HEK293 (cell line): Measurements from ENCODE around the gene KLF2.

Experiments
- HOXA7 ChIP-seq: sonication (generic); formaldehyde crosslinking; IDR thresholded peaks from 2 replicates; pipeline ENCODE4 v1.8.1; 2022; ENCODE audit warnings: missing genetic modification reagents, borderline replicate concordance
- TCF7L2 ChIP-seq: IDR thresholded peaks from 2 replicates; pipeline ENCODE4 v1.6.1; 2011; ENCODE audit warnings: low read depth, mild to moderate bottlenecking, inconsistent platforms, low read length, moderate library complexity, borderline replicate concordance
- ZBTB20 ChIP-seq: fragments of 450-650 bp; formaldehyde crosslinking; IDR thresholded peaks from 2 replicates; pipeline ENCODE4 v1.5.1; 2016; ENCODE audit warnings: missing biosample characterization, missing genetic modification characterization
- ZBTB7A ChIP-seq: fragments of 450-650 bp; formaldehyde crosslinking; IDR thresholded peaks from 2 replicates; pipeline ENCODE4 v1.5.1; 2016; ENCODE audit warnings: low read depth, missing biosample characterization, missing genetic modification characterization
- ZNF146 ChIP-seq: fragments of 450-650 bp; formaldehyde crosslinking; IDR thresholded peaks from 2 replicates; pipeline ENCODE4 v1.5.1; 2016; ENCODE audit warnings: missing biosample characterization, missing genetic modification characterization
- ZNF18 ChIP-seq: fragments of 450-650 bp; formaldehyde crosslinking; IDR thresholded peaks from 2 replicates; pipeline ENCODE4 v1.5.1; 2016; ENCODE audit warnings: missing biosample characterization, missing genetic modification characterization
- ZNF449 ChIP-seq: fragments of 450-650 bp; formaldehyde crosslinking; IDR thresholded peaks from 2 replicates; pipeline ENCODE4 v1.5.1; 2017; ENCODE audit warnings: missing biosample characterization, mild to moderate bottlenecking, missing genetic modification characterization, moderate library complexity
- TF ChIP-seq, protein P1 (sequence below): fragments of 450-650 bp; formaldehyde crosslinking; IDR thresholded peaks from 2 replicates; pipeline ENCODE4 v1.5.1; 2016; ENCODE audit warnings: missing biosample characterization, missing genetic modification characterization
- TF ChIP-seq, protein P2 (sequence below): fragments of 450-650 bp; formaldehyde crosslinking; IDR thresholded peaks from 2 replicates; pipeline ENCODE4 v1.5.1; 2016; ENCODE audit warnings: missing biosample characterization, missing genetic modification characterization

- TF ChIP-seq, protein P1, sequence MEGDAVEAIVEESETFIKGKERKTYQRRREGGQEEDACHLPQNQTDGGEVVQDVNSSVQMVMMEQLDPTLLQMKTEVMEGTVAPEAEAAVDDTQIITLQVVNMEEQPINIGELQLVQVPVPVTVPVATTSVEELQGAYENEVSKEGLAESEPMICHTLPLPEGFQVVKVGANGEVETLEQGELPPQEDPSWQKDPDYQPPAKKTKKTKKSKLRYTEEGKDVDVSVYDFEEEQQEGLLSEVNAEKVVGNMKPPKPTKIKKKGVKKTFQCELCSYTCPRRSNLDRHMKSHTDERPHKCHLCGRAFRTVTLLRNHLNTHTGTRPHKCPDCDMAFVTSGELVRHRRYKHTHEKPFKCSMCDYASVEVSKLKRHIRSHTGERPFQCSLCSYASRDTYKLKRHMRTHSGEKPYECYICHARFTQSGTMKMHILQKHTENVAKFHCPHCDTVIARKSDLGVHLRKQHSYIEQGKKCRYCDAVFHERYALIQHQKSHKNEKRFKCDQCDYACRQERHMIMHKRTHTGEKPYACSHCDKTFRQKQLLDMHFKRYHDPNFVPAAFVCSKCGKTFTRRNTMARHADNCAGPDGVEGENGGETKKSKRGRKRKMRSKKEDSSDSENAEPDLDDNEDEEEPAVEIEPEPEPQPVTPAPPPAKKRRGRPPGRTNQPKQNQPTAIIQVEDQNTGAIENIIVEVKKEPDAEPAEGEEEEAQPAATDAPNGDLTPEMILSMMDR (tag by site-specific recombination) = no peak
- TF ChIP-seq, protein P2, sequence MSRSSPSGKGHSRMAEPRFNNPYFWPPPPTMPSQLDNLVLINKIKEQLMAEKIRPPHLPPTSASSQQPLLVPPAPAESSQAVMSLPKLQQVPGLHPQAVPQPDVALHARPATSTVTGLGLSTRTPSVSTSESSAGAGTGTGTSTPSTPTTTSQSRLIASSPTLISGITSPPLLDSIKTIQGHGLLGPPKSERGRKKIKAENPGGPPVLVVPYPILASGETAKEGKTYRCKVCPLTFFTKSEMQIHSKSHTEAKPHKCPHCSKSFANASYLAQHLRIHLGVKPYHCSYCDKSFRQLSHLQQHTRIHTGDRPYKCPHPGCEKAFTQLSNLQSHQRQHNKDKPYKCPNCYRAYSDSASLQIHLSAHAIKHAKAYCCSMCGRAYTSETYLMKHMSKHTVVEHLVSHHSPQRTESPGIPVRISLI (tag by site-specific recombination) = no peak
- TF ChIP-seq ZNF146 (tag by site-specific recombination) (no peak), ZNF18 (tag by site-specific recombination) (no peak), ZBTB7A (tag by site-specific recombination) (no peak), ZNF449 (tag by site-specific recombination) (no peak), TCF7L2 (no peak), ZBTB20 (tag by site-specific recombination) (no peak), HOXA7 (CRISPR knock-in tag) (no peak)
Observed at GRCh38 chr19:16369664-16370576, 45.3 kb downstream of the KLF2 start.
